Uterus (tissue), 2 donors: Measurements from ENCODE around the gene GASK1A.

ENCODE experiments used
- POLR2A ChIP-seq, 2 donors: fragments of 450-650 bp; IDR thresholded peaks; one replicate each; pipeline ENCODE4 v1.6.1; 2016; ENCODE audit warnings: antibody characterized with exemption in 2 of 2, mild to moderate bottlenecking in 1 of 2, moderate library complexity in 1 of 2
- TF ChIP-seq, protein P1 (sequence below), 4 experiments: fragments of 200-600 bp in 2 of 4; fragments of 450-650 bp in 2 of 4; sonication (generic) in 2 of 4; IDR thresholded peaks; one replicate each; pipeline ENCODE4 v1.5.1; 2016 to 2019; ENCODE audit warnings: antibody characterized with exemption in 4 of 4, mild to moderate bottlenecking in 2 of 4, moderate library complexity in 1 of 4

DNA sequence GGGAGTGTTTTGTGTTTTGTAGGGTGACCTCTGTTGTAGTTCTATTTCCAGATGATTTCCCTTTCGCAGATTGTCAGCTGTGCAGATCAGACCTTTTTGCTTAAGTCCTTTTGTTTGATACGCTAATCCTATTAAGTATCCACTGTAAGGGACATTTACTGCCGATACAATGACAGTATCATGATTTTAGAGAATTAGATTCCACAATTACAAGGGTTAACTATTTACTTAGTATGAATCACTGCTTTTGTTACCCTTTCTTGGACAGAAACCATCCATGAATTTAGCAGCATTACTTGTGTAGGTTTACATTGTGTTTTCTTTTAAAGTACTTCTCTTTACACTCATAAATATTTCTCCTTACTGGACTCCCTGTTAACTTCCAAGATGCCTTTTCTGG lies 41.8 kb upstream of the GASK1A start:
- TF ChIP-seq, protein P1, sequence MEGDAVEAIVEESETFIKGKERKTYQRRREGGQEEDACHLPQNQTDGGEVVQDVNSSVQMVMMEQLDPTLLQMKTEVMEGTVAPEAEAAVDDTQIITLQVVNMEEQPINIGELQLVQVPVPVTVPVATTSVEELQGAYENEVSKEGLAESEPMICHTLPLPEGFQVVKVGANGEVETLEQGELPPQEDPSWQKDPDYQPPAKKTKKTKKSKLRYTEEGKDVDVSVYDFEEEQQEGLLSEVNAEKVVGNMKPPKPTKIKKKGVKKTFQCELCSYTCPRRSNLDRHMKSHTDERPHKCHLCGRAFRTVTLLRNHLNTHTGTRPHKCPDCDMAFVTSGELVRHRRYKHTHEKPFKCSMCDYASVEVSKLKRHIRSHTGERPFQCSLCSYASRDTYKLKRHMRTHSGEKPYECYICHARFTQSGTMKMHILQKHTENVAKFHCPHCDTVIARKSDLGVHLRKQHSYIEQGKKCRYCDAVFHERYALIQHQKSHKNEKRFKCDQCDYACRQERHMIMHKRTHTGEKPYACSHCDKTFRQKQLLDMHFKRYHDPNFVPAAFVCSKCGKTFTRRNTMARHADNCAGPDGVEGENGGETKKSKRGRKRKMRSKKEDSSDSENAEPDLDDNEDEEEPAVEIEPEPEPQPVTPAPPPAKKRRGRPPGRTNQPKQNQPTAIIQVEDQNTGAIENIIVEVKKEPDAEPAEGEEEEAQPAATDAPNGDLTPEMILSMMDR (IDR thresholded peaks at IDR 0.05): no peak
- TF ChIP-seq POLR2A (IDR thresholded peaks at IDR 0.05): no peak
